MV-4-11 (cell line): ENCODE measurements around the gene TPPP3.

Experiments
- DNase-seq: peaks from one replicate; lab custom pipeline; 2025; lab: John Stamatoyannopoulos, UW

The TPPP3 gene

DNA sequence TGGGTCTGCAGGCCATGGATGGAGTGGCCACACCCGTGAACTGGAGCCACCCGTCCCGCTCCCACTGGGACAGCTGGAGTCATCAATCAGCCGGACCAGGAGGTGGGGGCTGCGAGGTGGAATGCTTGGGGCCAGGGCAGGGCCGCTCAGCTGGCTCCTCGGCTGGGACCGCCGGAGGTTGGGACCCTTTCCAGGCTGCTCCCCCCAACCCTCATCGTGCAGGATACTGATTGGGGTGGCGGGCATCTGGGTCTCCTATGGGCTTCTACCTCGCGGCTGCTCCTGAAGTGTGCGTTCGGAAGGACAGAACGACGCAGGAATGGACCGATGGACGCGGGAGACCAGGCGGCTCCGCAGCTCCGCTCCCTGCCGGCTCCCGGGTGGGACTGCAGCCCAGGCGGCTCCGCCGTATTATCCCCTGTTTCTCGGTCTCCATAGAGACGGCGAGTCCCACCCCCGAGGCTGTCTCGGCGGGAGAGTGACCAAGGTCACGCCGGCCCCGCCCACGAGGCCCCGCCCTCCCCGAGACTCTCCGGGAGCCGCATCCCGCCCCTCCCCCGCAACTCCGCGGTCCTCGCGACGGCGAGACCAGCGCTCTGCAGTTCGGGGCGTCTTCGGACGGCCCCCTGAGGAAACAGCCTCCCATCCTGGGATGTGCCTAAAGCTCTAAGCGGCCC lies at the start of gene TPPP3:
TPPP3 (minus strand) TSS at position 388 of the 677 bp plus-strand sequence. CDS start 2,387 bp downstream, outside the sequence.
- peak; percentile 5 for DNase-seq

DNA sequence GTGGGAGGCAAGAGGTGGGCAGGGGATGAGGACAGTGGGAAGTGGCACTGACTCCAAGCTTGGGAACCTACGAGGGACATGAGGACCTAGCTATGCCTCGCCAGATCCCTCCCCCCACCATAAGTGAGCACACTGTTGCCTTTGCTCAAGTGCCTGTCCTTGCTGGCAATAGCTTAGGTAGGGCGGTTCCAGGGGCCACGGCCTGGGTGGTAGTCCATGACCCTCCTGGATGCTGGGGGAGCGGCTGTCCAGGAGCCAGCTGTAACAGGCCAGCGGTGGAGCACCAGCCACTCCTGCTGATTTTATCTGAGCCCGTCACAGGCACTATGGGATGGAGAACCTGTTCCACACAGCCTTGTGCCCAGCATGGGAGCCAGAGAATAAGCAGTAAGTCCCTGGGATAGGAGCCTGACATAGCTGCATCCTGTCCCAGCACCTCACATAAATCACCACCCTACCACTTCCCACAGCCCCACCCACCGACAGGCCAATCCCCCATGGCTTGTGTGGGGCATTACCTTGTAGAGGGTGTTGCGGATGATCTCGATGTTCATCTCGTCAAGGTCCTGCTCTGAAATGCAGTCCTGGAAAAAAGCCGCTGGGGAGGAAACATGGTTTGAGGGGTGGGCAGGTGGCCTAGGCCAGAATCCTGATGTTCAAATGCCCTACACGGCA lies 49.4 kb upstream of the TPPP3 start:
- no peak for DNase-seq

GRCh38 chr16:67441907-67442306 lies 48.6 kb upstream of the TPPP3 start:
- no peak for DNase-seq

- no peak for DNase-seq
Measured at GRCh38 chr16:67441271-67441753, 48.0 kb upstream of the TPPP3 start.

- no peak for DNase-seq
Measured at GRCh38 chr16:67438824-67439393, 45.6 kb upstream of the TPPP3 start.

DNA sequence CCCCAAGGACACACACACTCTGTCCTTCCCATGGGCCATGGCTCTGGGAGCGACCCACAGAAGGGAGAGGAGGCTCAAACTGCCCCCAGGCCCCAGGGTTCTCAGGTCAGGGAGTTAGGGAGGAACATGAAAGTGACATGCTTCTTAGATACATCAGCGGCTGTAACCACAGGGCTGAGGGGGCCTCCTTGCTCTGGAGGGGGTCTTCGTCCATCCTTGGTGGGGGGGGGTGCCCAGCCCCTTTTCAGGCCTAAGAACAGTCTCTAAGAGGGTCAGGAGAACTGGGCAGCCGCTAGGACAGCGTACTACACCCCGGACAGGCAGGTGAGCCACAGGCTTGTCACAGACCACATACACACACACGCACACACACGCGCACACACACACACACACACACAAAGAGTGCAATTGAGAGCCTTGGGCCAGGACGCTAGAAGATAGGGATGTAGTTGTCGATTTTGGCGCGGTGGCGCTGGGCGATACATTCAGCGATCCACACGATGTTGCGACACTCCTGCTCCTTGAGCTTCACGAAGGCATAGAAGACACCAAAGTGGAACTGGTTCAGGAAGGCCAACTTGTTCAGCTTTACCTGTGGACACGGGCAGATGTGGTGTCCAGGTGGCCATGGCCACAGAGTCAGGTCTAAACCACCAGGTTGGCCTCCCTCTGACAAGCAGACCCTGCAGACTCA lies 44.9 kb upstream of the TPPP3 start:
- DNase-seq = peak; percentile 16

GRCh38 chr16:67437513-67437912 lies 44.2 kb upstream of the TPPP3 start:
- no peak for DNase-seq

GRCh38 chr16:67436640-67437193 lies 43.4 kb upstream of the TPPP3 start:
- DNase-seq = no peak

DNA sequence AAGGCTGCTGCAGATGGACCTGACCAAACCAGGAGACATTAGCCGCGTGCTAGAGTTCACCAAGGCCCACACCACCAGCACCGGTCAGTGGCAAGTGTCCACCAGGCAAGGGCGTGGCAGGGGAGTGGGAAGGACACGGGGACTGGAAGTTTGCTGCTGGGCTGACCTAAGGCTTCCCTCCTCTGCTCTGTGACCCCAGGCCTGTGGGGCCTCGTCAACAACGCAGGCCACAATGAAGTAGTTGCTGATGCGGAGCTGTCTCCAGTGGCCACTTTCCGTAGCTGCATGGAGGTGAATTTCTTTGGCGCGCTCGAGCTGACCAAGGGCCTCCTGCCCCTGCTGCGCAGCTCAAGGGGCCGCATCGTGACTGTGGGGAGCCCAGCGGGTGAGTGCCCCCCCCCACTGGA lies 42.5 kb upstream of the TPPP3 start:
- DNase-seq = no peak

DNA sequence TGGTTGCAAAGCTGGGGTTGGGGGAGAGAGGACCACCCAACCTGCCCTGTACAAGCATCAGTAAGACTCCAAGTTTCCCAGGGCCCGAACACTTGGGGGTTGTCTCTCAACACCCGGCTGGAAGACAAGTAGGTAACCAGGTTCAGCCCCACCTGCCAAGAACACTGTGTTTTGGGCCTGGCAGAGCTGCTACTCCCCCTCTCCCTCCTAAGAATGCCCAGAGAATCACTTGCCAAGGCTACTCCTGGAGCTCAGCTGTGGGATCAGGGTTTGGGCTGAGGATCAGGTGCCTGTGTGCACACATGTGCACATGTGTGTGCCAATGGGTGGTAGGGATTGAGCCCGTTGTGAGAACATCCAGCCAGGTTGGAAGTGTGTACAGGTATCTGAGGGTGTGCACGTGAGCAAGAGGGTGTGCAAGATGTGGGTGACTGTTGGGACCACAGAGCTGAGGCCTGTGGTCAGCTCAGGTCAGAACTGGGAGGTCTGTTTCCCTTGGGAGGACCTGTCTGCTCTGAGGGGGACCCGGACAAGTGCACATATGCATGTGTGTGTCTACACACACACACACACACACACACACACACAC lies 39.9 kb upstream of the TPPP3 start:
- DNase-seq = no peak

DNA sequence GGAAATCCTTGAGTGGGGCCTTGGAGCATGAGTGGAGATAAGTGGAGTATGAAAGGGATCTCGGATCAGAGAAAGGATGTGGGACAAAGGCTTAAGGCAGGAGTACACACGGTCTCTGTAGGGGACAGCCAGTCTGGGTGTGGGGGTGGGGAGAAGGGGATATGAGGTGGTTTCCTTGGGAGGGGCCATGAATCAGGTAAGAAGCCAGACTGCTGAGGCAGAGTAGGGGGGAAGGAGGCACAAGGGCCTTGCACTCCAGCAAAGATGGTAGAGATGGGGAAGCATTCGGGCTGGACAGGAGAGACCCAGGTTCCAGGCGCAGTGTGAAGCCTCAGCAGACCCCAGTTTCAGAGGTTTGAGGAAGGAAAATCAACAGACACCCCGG lies 39.2 kb upstream of the TPPP3 start:
- DNase-seq = no peak

- no peak for DNase-seq
Measured at GRCh38 chr16:67431775-67432505, 38.6 kb upstream of the TPPP3 start.

GRCh38 chr16:67430977-67431774 lies 37.9 kb upstream of the TPPP3 start, which contains the start of gene HSD11B2:
HSD11B2 (plus strand) TSS chr16:67431121; CDS start chr16:67431249, 128 bp downstream.
- peak; percentile 19 for DNase-seq

DNA sequence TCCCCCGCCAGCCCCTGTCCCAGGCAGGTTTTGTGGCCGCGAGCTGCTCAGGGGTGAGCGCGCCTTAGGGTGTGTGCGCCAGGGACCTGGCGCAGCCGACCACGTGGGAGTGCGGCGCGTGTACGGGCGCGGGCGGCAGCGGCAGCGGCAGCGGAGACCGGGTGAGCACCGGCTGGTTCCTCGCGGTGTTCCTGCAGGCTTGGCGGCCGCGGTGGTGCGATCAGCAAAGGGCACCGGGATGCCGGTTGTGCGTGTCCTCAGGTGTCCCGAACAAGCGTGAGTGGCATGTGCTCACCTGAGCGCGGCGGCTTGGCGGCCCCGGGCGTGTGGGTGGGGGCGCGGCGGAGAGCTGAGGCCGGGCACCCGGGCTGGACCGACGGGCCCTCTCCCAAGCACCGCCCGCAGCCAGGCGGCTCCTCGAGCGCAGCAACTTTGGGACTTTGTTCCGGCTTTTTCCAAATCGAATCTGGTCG lies 37.2 kb upstream of the TPPP3 start:
- no peak for DNase-seq

- no peak for DNase-seq
Measured at GRCh38 chr16:67429799-67430503, 36.7 kb upstream of the TPPP3 start.

DNA sequence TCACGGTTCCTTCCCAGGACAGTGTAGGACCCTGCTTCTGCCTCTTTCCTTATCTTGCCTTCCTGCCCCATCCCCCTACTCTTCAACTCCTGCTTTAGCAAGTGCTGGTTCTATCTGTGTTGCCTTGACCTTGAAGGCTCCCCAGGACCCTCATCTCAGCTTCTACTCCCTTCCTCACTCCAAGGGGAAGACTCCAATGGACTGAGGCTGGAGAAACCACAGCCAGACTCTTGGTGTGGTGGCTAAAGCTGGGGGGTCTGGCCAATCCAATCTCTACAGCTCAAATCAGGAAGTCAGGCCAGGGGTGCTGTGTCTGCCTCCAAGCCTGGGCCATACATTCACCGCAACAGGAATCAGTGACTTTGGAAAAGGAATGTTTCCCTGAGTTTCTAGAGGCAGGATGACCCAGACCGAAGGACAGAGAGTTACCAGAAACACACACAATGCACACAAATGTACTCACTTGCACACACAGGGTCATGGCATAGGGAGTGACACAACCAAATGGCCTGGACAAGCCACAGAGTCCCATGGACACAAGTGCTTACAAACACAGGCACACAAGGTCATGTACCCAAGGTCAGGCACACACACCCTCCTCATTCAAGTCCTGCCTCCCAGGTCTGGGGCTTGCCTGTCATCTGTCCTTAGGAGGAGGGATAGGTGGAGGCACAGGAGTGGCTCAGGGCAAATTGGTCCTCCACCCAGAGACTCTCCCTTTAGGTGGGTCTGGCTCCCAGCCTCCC lies 35.9 kb upstream of the TPPP3 start:
- DNase-seq = no peak

- DNase-seq = peak; percentile 31
Measured at GRCh38 chr16:67428146-67428731, 34.9 kb upstream of the TPPP3 start.

DNA sequence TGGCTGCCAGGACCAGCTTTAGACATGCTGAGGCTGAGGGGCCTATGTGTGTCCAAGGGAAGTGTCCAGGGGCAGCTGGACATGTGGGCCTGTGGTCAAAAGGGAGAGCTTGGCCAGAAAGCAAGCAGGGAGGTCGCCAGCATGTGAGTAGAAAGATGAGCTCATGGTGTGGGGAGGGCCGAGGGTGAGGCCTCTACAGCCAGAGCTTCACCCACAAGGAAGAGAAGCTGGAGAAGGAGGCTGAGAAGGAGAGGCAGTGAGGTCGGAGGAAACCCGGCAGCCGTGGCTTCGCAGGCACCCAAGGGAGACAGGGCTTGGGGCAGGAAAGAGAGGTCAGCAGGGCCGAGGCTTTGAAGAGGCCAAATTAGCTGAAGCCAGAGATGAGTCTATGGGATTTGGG lies 33.7 kb upstream of the TPPP3 start:
- DNase-seq = no peak
